ENCODE measurements around the gene LGALS9C.
"Not testable (repeated sequence)": the region's sequence is repeated elsewhere in the genome, so short reads cannot be mapped to it uniquely, and the experiment has no call there.

LGALS9C gene

DNA sequence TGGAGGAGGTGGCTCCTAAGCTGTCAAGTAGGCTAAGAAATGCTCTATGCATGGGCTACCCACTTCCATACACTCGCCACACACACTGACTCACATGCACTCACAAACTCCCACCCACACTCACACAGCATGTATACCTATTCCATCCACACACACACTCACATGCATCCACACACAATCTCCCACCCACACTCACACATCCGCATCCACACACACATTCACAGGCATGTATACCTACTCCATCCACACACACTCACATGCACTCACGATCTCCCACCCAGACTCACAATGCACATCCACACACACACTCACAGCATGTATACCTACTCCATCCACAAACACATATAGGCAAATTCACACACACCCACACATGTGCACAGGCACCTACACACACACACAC, 32.1 kb downstream of the LGALS9C start:
- H3K4me3 ChIP-seq (ENCODE audit: low read length); H3K36me3 ChIP-seq (ENCODE audit: control insufficient read depth, low read depth, low read length); H3K4me1 ChIP-seq (ENCODE audit: control insufficient read depth, low read depth, low read length); H3K9ac ChIP-seq (ENCODE audit: low read length); H3K27me3 ChIP-seq (ENCODE audit: control insufficient read depth, insufficient read depth, low read length); H3K27ac ChIP-seq (ENCODE audit: low read length); H3K9me3 ChIP-seq (ENCODE audit: control insufficient read depth, low read depth, low read length): not testable (repeated sequence)

DNA sequence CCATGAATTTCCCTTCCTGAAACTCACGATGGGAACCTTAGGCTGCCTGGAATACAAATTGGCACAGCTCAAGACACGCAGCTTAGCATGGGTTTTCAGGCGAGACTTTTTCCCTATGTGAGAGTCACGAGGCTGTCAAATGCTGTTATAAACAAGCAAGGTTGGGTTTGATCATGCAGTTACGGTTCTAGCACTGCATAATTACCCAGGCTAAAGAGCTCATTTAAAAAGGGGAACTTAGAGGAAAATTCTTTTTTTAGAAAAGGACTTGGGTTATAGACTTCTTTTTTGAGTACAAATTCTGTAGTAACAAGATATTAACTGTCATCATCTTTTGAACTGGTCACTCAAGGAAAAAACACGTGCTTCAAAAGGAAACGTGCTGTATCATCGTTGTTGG, 44.5 kb downstream of the LGALS9C start:
- H3K4me3 ChIP-seq (ENCODE audit: low read length); H3K27ac ChIP-seq (ENCODE audit: low read length); H3K27me3 ChIP-seq (ENCODE audit: control insufficient read depth, insufficient read depth, low read length); H3K4me1 ChIP-seq (ENCODE audit: control insufficient read depth, low read depth, low read length); H3K36me3 ChIP-seq (ENCODE audit: control insufficient read depth, low read depth, low read length); H3K9ac ChIP-seq (ENCODE audit: low read length); H3K9me3 ChIP-seq (ENCODE audit: control insufficient read depth, low read depth, low read length): not testable (repeated sequence)

DNA sequence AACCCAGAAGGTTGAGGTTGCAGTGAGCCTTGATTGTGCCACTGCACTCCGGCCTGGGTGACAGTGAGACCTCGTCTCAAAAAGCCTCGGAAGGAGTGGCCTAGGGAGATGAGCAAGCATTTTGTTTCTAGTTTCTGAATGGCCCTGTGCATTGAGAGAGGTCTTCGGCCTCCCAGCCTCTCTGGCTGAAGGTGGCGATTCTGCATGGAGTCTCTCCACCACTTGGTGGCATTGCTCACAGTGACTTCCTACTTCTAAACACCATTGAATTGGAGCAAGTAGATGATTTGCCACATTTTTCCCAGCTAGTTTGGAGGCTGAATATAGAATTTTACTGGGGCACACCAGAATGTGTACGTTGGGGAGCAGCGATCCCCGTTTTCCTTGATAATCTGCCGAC, 48.4 kb downstream of the LGALS9C start:
- H3K27me3 ChIP-seq (ENCODE audit: control insufficient read depth, insufficient read depth, low read length); H3K36me3 ChIP-seq (ENCODE audit: control insufficient read depth, low read depth, low read length); H3K9ac ChIP-seq (ENCODE audit: low read length); H3K4me1 ChIP-seq (ENCODE audit: control insufficient read depth, low read depth, low read length); H3K27ac ChIP-seq (ENCODE audit: low read length); H3K4me3 ChIP-seq (ENCODE audit: low read length); H3K9me3 ChIP-seq (ENCODE audit: control insufficient read depth, low read depth, low read length): not testable (repeated sequence)

GRCh38 chr17:18526168-18526800, 49.7 kb downstream of the LGALS9C start:
- not testable (repeated sequence) for H3K36me3 ChIP-seq (ENCODE audit: control insufficient read depth, low read depth, low read length); H3K27me3 ChIP-seq (ENCODE audit: control insufficient read depth, insufficient read depth, low read length); H3K4me3 ChIP-seq (ENCODE audit: low read length); H3K27ac ChIP-seq (ENCODE audit: low read length); H3K9ac ChIP-seq (ENCODE audit: low read length); H3K4me1 ChIP-seq (ENCODE audit: control insufficient read depth, low read depth, low read length); H3K9me3 ChIP-seq (ENCODE audit: control insufficient read depth, low read depth, low read length)

DNA sequence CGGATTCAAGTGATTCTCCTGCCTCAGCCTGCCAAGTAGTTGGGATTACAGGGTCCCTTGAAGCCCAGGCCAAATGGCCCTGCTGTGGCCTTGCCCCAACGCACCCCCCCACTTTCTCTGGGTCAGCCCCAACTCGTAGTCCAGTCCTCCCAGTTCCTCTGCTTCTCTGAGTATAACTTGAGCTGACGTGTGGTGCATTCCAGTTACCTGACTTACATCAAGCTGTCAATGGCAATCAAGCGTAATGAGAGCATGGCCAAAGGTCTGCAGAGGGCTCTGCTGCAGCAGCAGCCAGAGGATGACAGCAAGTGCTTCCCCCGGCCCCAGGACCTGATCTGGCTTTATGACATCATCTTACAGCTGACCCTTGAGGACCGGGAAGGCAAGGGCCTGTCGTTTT, 50.8 kb downstream of the LGALS9C start:
- not testable (repeated sequence) for H3K36me3 ChIP-seq (ENCODE audit: control insufficient read depth, low read depth, low read length); H3K27me3 ChIP-seq (ENCODE audit: control insufficient read depth, insufficient read depth, low read length); H3K4me3 ChIP-seq (ENCODE audit: low read length); H3K9ac ChIP-seq (ENCODE audit: low read length); H3K4me1 ChIP-seq (ENCODE audit: control insufficient read depth, low read depth, low read length); H3K9me3 ChIP-seq (ENCODE audit: control insufficient read depth, low read depth, low read length); H3K27ac ChIP-seq (ENCODE audit: low read length)

DNA sequence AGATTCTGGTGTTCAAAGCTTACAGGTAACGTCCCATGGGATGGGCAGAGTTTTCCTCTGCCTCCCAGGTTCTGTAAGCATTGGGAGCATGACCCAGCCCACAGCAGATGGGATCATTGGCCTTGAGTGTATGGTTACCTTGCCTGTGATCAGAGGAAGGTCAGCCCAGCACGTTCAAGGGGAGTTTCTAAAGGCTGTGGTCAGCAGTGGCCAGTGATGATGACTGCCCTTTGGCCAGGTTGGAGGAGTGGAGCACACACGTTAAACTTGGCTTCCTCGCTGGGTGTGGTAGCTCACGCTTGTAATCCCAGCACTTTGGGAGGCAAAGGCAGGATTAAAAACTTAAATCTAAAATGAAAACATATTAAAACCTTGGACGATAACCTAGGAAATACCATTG, 51.8 kb downstream of the LGALS9C start:
- H3K9ac ChIP-seq (ENCODE audit: low read length); H3K27me3 ChIP-seq (ENCODE audit: control insufficient read depth, insufficient read depth, low read length); H3K9me3 ChIP-seq (ENCODE audit: control insufficient read depth, low read depth, low read length); H3K4me1 ChIP-seq (ENCODE audit: control insufficient read depth, low read depth, low read length); H3K4me3 ChIP-seq (ENCODE audit: low read length); H3K36me3 ChIP-seq (ENCODE audit: control insufficient read depth, low read depth, low read length); H3K27ac ChIP-seq (ENCODE audit: low read length): not testable (repeated sequence)

GRCh38 chr17:18528899-18529500, 52.4 kb downstream of the LGALS9C start:
- not testable (repeated sequence) for H3K36me3 ChIP-seq (ENCODE audit: control insufficient read depth, low read depth, low read length); H3K9ac ChIP-seq (ENCODE audit: low read length); H3K4me1 ChIP-seq (ENCODE audit: control insufficient read depth, low read depth, low read length); H3K4me3 ChIP-seq (ENCODE audit: low read length); H3K27ac ChIP-seq (ENCODE audit: low read length); H3K9me3 ChIP-seq (ENCODE audit: control insufficient read depth, low read depth, low read length); H3K27me3 ChIP-seq (ENCODE audit: control insufficient read depth, insufficient read depth, low read length)

GRCh38 chr17:18530405-18530804, 53.8 kb downstream of the LGALS9C start:
- not testable (repeated sequence) for H3K4me1 ChIP-seq (ENCODE audit: control insufficient read depth, low read depth, low read length); H3K9me3 ChIP-seq (ENCODE audit: control insufficient read depth, low read depth, low read length); H3K27ac ChIP-seq (ENCODE audit: low read length); H3K27me3 ChIP-seq (ENCODE audit: control insufficient read depth, insufficient read depth, low read length); H3K4me3 ChIP-seq (ENCODE audit: low read length); H3K36me3 ChIP-seq (ENCODE audit: control insufficient read depth, low read depth, low read length); H3K9ac ChIP-seq (ENCODE audit: low read length)

DNA sequence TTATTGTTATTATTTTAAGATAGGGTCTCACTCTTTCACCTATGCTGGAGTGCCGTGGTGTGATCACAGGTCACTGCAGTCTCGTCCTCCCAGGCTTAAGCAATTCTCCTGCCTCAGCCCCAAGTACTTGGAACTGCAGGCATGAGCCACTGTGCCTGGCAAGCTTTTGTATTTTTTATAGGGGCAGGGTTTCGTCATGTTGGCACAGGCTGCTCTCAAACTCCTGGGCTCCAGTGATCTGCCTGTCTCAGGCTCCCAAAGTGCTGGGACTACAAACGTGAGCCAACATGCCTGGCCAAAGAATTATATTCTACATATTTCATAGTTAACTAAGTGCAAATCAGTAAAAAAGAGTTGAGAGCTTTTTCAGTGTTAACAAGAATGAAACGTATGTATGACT, 65.6 kb downstream of the LGALS9C start:
- not testable (repeated sequence) for H3K9me3 ChIP-seq (ENCODE audit: control insufficient read depth, low read depth, low read length); H3K36me3 ChIP-seq (ENCODE audit: control insufficient read depth, low read depth, low read length); H3K4me1 ChIP-seq (ENCODE audit: control insufficient read depth, low read depth, low read length); H3K4me3 ChIP-seq (ENCODE audit: low read length); H3K27ac ChIP-seq (ENCODE audit: low read length); H3K27me3 ChIP-seq (ENCODE audit: control insufficient read depth, insufficient read depth, low read length); H3K9ac ChIP-seq (ENCODE audit: low read length)

DNA sequence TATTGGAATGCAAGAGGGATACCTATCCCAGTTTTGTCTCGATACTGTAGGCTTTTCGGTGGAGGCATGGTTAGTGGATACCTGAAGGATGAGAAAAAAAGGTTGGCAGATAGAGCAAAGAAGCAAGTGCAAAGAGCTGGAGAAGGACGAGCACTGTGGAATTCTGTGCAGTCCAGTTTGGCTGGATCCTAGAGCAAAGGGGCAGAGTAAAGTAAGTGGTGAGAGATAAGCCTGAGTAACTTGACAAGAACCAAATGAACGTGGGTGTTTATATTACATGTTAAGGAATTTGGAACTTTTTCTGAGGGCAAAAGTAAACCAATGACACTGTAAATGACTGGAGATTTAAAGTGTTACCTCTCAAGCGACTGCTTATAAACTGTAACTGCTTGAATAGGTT, 66.3 kb downstream of the LGALS9C start:
- not testable (repeated sequence) for H3K9ac ChIP-seq (ENCODE audit: low read length); H3K9me3 ChIP-seq (ENCODE audit: control insufficient read depth, low read depth, low read length); H3K4me1 ChIP-seq (ENCODE audit: control insufficient read depth, low read depth, low read length); H3K27ac ChIP-seq (ENCODE audit: low read length); H3K27me3 ChIP-seq (ENCODE audit: control insufficient read depth, insufficient read depth, low read length); H3K4me3 ChIP-seq (ENCODE audit: low read length); H3K36me3 ChIP-seq (ENCODE audit: control insufficient read depth, low read depth, low read length)

Measured in iPS-18a (cell line).